Endothelial cell of hepatic sinusoid (primary cell): ENCODE measurements around the gene KIF2A.

Experiments
- in situ Hi-C: cut with HindIII; loops from 2 replicates; pipeline ENCODE4 v1.10.0; 2017; ENCODE audit warnings: low sequenced_read_pairs

Gene KIF2A

GRCh38 chr5:62327138-62328053, 21.4 kb downstream of the KIF2A start:
- in situ Hi-C loops, result no loop called here

GRCh38 chr5:62328772-62329491, 22.9 kb downstream of the KIF2A start:
- in situ Hi-C loops, result no loop called here

- in situ Hi-C loops, result no loop called here
These were observed 24.3 kb downstream of the KIF2A start for GRCh38 chr5:62330302-62330701.

GRCh38 chr5:62331921-62332320, 25.9 kb downstream of the KIF2A start:
- in situ Hi-C loops, result no loop called here

GRCh38 chr5:62333250-62333794, 27.3 kb downstream of the KIF2A start:
- in situ Hi-C loops, result no loop called here

- in situ Hi-C loops, result no loop called here
These were observed 28.1 kb downstream of the KIF2A start for GRCh38 chr5:62334082-62334481.

- in situ Hi-C loops, result no loop called here
These were observed 34.4 kb downstream of the KIF2A start for GRCh38 chr5:62340392-62340791.

- in situ Hi-C loops, result no loop called here
These were observed 35.0 kb downstream of the KIF2A start for GRCh38 chr5:62340979-62341378.

GRCh38 chr5:62341783-62342475, 35.9 kb downstream of the KIF2A start:
- in situ Hi-C loops, result no loop called here

GRCh38 chr5:62342476-62342837, 36.5 kb downstream of the KIF2A start:
- in situ Hi-C loops, result no loop called here

GRCh38 chr5:62343428-62343827, 37.4 kb downstream of the KIF2A start:
- in situ Hi-C loops, result no loop called here

GRCh38 chr5:62346748-62347147, 40.7 kb downstream of the KIF2A start:
- in situ Hi-C loops, result no loop called here

- in situ Hi-C loops, result no loop called here
These were observed 41.9 kb downstream of the KIF2A start for GRCh38 chr5:62347928-62348327.

- in situ Hi-C loops, result no loop called here
These were observed 42.9 kb downstream of the KIF2A start for GRCh38 chr5:62348723-62349481.

GRCh38 chr5:62354028-62354874, 48.2 kb downstream of the KIF2A start:
- in situ Hi-C loops, result no loop called here

GRCh38 chr5:62362701-62363100, 56.7 kb downstream of the KIF2A start:
- in situ Hi-C loops, result no loop called here

GRCh38 chr5:62369039-62369438, 63.0 kb downstream of the KIF2A start:
- in situ Hi-C loops, result no loop called here

GRCh38 chr5:62371409-62371808, 65.4 kb downstream of the KIF2A start:
- in situ Hi-C loops, result no loop called here

GRCh38 chr5:62372600-62372999, 66.6 kb downstream of the KIF2A start:
- in situ Hi-C loops, result no loop called here

- in situ Hi-C loops, result no loop called here
These were observed 67.4 kb downstream of the KIF2A start for GRCh38 chr5:62373382-62373781.
